GM12872 (cell line): Measurements from ENCODE around the gene PRIMPOL.

Experiments used
- TF ChIP-seq, protein P1 (sequence below): IDR thresholded peaks from 3 replicates; pipeline ENCODE4 v1.5.1; 2011; ENCODE audit warnings: low read depth, mild to moderate bottlenecking, low read length, moderate library complexity; ENCODE audit not compliant: insufficient read depth

Gene PRIMPOL

DNA sequence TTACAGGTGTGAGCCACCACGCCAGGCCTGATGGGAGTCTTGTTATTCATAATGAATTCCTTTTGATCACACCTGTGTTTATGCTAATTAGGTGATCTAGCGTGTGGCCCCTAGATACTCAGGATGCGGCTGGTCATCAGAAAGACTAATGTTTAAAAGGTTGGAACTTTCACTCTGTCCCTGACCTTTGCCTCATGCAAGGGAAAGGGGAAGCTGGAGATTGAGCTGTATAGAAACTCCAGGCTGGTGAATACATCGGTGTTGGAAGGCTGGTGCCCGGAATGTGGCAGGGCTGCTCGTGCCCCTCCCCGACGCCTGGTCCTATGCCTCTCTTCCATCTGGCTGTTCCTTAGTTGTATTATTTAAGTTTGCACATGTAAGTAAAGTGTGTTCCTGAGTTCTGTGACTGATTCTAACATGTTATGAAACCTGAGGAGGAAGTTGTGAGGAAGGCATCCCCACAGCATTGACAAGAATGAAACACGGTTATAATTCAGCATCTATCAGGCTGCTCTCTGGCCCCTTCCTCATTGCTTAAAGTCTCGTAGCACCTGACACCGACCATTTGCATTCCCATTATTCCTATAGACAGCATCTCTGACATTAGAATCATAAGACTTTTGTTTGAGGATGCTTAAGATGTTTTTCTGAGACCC, 29.2 kb upstream of the PRIMPOL start:
- TF ChIP-seq, protein P1, sequence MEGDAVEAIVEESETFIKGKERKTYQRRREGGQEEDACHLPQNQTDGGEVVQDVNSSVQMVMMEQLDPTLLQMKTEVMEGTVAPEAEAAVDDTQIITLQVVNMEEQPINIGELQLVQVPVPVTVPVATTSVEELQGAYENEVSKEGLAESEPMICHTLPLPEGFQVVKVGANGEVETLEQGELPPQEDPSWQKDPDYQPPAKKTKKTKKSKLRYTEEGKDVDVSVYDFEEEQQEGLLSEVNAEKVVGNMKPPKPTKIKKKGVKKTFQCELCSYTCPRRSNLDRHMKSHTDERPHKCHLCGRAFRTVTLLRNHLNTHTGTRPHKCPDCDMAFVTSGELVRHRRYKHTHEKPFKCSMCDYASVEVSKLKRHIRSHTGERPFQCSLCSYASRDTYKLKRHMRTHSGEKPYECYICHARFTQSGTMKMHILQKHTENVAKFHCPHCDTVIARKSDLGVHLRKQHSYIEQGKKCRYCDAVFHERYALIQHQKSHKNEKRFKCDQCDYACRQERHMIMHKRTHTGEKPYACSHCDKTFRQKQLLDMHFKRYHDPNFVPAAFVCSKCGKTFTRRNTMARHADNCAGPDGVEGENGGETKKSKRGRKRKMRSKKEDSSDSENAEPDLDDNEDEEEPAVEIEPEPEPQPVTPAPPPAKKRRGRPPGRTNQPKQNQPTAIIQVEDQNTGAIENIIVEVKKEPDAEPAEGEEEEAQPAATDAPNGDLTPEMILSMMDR: no peak

DNA sequence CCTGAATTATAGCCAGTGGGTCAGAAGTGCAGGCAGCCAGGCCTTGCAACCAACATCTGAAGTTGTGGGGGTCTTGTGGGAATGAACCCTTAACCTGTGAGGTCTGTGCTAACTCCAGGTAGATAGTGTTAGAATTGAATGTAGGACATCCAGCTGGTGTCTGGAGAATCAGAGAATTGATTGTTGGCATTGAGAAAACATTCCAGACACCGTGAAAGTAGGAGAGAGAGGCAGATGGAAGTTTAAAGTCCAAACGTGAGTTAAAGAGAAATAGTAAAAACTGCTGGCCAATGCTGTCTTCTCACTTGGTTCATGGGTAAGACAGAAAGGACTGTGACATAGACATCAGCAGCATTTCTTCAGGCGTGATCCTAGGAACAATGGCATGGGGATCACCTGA, 28.0 kb upstream of the PRIMPOL start:
- TF ChIP-seq, protein P1: no peak

DNA sequence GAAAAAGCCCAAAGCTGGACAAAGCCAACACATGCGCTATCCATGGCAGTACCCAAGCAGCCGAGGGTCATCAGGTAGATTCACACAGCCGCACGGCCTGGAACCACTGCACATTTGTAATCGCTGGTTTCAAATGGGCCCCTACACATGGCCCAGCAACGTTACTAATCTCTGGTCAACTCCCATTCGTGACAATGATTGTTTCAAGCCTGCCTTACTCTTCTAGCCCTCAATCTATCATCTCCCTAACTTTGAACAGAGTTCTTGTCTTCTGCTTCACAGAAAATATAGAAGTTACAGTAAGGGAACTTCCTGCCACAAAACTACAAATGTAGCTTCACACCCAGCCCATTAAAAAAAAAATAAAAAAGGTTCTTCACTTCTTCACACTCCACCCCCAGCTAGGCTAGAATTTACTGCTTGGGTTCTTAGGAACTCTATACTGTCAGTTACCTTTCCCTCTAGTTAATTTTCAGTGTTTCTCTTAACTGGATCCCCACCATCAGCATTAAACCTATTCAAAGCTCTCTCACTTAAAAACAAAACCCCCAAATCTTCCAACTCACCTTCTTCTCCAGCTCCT, 24.5 kb upstream of the PRIMPOL start:
- TF ChIP-seq, protein P1: no peak

DNA sequence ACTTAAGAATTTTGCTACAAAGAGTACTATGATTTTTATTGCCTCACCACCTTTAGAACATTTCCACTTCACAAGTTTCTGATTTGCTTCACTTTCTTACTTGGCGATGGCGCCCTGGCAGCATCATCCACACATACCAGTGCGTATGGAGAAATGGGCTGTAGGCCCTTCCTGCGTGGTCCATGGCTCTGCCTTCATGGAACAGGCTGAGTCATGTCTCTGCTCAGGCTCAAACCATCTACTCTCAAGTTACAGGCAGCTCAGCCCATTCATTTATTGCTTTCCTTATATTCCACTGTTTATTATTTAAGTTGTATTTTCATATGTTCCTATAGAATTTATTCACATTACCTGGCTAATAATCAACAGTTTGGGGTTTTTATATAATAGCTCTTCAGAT, 21.4 kb upstream of the PRIMPOL start:
- TF ChIP-seq, protein P1: no peak

DNA sequence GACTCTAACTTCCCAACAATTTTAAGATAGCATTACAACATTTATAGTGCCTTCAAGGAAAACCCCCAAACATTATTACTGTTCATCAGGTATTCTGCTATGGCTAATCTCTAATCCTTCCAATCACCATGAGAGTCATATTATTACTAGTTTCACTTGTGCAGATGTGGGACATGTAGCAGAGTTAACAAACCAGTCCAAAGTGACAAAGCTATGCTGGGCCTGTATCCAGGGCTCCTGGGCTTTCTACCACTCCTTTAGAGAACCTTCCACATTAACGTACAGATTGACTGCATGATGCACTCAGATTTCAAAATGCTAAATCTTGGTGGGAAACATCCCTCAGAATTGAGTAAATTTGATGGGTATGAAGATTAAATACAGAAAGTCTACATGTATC, 16.7 kb upstream of the PRIMPOL start:
- TF ChIP-seq, protein P1: no peak

DNA sequence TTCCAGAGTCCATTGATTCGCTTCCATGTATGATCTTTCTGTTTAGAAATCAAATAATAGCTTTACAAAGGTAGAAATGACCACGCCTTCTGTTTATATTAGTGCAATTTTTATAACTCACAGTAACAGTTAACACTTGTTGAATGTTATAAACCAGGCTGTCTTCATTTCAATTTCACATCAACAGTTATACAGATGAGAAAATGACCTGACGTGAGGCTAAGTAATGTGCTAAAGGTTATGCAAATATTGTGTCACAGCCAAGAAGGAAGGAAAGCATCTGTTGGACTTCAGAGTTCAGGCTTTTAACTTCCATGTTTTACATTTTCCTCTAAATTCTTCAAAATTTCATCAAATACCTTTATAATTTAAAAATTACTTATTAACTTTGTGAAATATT, 14.2 kb upstream of the PRIMPOL start:
- TF ChIP-seq, protein P1: no peak

DNA sequence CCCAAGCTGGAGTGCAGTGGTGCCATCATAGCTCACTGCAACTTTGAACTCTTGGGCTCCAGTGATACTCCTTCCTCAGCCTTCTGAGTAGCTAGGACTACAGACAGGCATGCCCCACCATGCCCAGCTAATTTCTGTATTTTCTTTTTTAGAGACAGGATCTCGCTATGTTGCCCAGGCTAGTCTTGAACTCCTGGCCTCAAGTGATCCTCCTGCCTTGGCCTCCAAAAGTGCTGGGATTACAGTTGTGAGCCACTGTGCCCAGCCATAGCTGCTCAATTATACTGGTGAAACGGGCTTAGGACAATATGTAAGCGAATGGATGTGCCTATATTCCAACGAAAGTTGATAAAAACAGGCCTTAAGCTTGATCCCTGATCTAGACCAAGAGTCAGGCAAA, 13.4 kb upstream of the PRIMPOL start:
- TF ChIP-seq, protein P1: no peak
